ENCODE measurements around the gene CALCOCO2. TPM values are rescaled to one million over a fixed set of nuclear protein-coding genes. Genes with fewer than 3 reads are reported as not detected.

CALCOCO2 gene
- total and polyA plus RNA-seq, 10 of the 15 experiments (the other 5 are each of a cell fraction or from before 2014, with no cell fraction given) = 20.2 to 138 (median 53.1) TPM

DNA sequence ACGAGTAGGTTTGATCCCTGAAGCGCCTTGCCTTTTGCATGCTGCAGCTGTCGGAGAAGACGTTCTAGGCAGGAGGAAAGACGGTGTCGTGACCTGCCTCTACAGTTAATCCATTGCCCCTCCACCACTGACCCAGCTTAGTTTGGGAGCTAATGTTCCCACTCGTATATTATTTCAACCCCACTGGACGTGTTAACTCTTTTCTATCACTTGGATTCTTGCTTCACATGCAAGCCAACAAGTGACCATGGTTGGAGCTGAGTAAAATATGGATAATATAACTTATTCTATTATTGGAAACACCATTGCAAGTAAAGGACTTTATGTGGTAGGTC is 681 bp downstream of the CALCOCO2 start:
- Histone ChIP-seq H3K4me3 (peak overlapping the region; percentile 73), H3K4me1 (ENCODE audit: control insufficient read depth, insufficient read depth, low read length) (peaks cover 25% of the 10 kb centered on the region), H3K9ac (ENCODE audit: control insufficient read depth, insufficient read depth, low read length) (peak overlapping the region; percentile 88), H3K27ac (ENCODE audit: control insufficient read depth, insufficient read depth) (peak overlapping the region; percentile 85), H3K4me2 (ENCODE audit: control insufficient read depth, insufficient read depth) (peak overlapping the region; percentile 88), H3K79me2 (ENCODE audit: control insufficient read depth, insufficient read depth, low read length) (peaks cover 47% of the 10 kb centered on the region), H3K36me3 (ENCODE audit: control insufficient read depth in 2 of 2, insufficient read depth in 2 of 2, low read length in 1 of 2) (peaks cover 0 to 5% of the 10 kb centered on the region in 2 experiments; a peak in 2 of 4 replicates), H3K27me3 (replicated peaks in 1 of 2; ENCODE audit: control insufficient read depth in 2 of 2, insufficient read depth in 2 of 2, low read length in 1 of 2) (no peaks in the 10 kb centered on the region), H3K9me3 (replicated peaks; ENCODE audit: control insufficient read depth, insufficient read depth, low read length) (no peaks in the 10 kb centered on the region), H2AFZ (ENCODE audit: control insufficient read depth, low read depth, low read length) (peak overlapping the region; percentile 95), H4K20me1 (ENCODE audit: control insufficient read depth, insufficient read depth) (no peaks in the 10 kb centered on the region)
- RAD21 ChIA-PET (ENCODE audit: unreplicated experiment) = interaction anchor here (0.6 to 2.9 kb wide), 3 partner anchors 8 to 47 kb away, joined by 3 to 12 read pairs (median 11); no protein-coding TSS in a partner anchor
- POLR2A ChIA-PET = interaction anchor here (0.6 to 1.6 kb wide), 5 partner anchors 9 to 61 kb away, joined by 3 to 9 read pairs (median 3); partner anchors contain the start of gene ATP5MC1
- FAIRE-seq = no peak
- intact Hi-C loops (cut with micrococcal nuclease; ENCODE audit: unreplicated experiment) = no loop called here
- in situ Hi-C loops (cut with MboI) = no loop called here
- ATAC-seq = no peak
- SMC1A ChIA-PET (ENCODE audit: uncharacterized antibody, unreplicated experiment) = interaction anchor here (0.7 to 4.0 kb wide), 7 partner anchors 10 to 58 kb away, joined by 3 to 29 read pairs (median 5); no protein-coding TSS in a partner anchor
- WGBS (ENCODE audit: insufficient coverage, insufficient replicate concordance, low lambda C conversion rate, missing lambda C conversion rate) = 3% methylated on average over 8 of the region's 8 CpGs
- no peak for DNase-seq (ENCODE audit: low read depth, low spot score)
- no TSS peak for BruUV-seq (replicated peaks)
- CTCF ChIA-PET = interaction anchor here (1.1 to 15.9 kb wide), 7 partner anchors 8 to 152 kb away, joined by 3 to 132 read pairs (median 4); partner anchors contain the start of gene TTLL6
- no peak for TF ChIP-seq SMARCA5 (IDR thresholded peaks at IDR 0.05)
- TF ChIP-seq, protein P1, sequence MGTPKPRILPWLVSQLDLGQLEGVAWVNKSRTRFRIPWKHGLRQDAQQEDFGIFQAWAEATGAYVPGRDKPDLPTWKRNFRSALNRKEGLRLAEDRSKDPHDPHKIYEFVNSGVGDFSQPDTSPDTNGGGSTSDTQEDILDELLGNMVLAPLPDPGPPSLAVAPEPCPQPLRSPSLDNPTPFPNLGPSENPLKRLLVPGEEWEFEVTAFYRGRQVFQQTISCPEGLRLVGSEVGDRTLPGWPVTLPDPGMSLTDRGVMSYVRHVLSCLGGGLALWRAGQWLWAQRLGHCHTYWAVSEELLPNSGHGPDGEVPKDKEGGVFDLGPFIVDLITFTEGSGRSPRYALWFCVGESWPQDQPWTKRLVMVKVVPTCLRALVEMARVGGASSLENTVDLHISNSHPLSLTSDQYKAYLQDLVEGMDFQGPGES (IDR thresholded peaks at IDR 0.05) = no peak
- TF ChIP-seq BRCA1 (IDR thresholded peaks at IDR 0.05; ENCODE audit: low read depth, low read length) = no peak
- TF ChIP-seq RBBP5 (conservative IDR thresholded peaks at IDR 0.05) = no peak
- TF ChIP-seq ZNF274 (IDR thresholded peaks at IDR 0.05; ENCODE audit: insufficient read depth, insufficient read length) = no peak
- no peak for TF ChIP-seq ZNF217 (IDR thresholded peaks at IDR 0.05)
- no peak for TF ChIP-seq KAT2A (conservative IDR thresholded peaks at IDR 0.05; ENCODE audit: control insufficient read depth, low read depth, low read length)
